HepG2 (cell line): Measurements from ENCODE around the gene LARP1. TPM values are rescaled to one million over a fixed set of nuclear protein-coding genes. Genes with fewer than 3 reads are reported as not detected.

Experiments
- ATF1 ChIP-seq: IDR thresholded peaks from 2 replicates; pipeline ENCODE4 v1.6.1; 2016; ENCODE audit warnings: mild to moderate bottlenecking, control low read depth
- CENPX ChIP-seq: sonication (generic); formaldehyde crosslinking; IDR thresholded peaks from 2 replicates; pipeline ENCODE4 v1.9.0; 2021; ENCODE audit warnings: mild to moderate bottlenecking, missing genetic modification reagents, moderate library complexity
- GPN1 ChIP-seq: sonication (generic); formaldehyde crosslinking; IDR thresholded peaks from 2 replicates; pipeline ENCODE4 v1.5.1; 2020; ENCODE audit warnings: missing genetic modification reagents, borderline replicate concordance
- KAT2B ChIP-seq: fragments of 150-350 bp; IDR thresholded peaks from 2 replicates; pipeline ENCODE4 v1.6.1; 2014; ENCODE audit warnings: low read depth, low read length, borderline replicate concordance
- KDM6A ChIP-seq: IDR thresholded peaks from 2 replicates; pipeline ENCODE4 v1.6.1; 2016; ENCODE audit warnings: low read depth
- NFATC3 ChIP-seq: sonication (generic); formaldehyde crosslinking; IDR thresholded peaks from 2 replicates; pipeline ENCODE4 v1.5.1; 2020; ENCODE audit warnings: mild to moderate bottlenecking, missing genetic modification reagents
- NR2F6 ChIP-seq, 2 experiments: IDR thresholded peaks; 2 replicates each; pipeline ENCODE4 v1.6.1; 2016; ENCODE audit warnings: antibody characterized with exemption in 1 of 2, mild to moderate bottlenecking in 1 of 2
- NRL ChIP-seq: sonication (generic); formaldehyde crosslinking; IDR thresholded peaks from 2 replicates; pipeline ENCODE4 v1.5.0; 2020; ENCODE audit warnings: missing genetic modification reagents, mild to moderate bottlenecking, moderate library complexity, borderline replicate concordance
- ZFP82 ChIP-seq: sonication (generic); formaldehyde crosslinking; IDR thresholded peaks from 2 replicates; pipeline ENCODE4 v1.5.1; 2020; ENCODE audit warnings: mild to moderate bottlenecking, missing genetic modification reagents, borderline replicate concordance
- ZNF224 ChIP-seq: sonication (generic); formaldehyde crosslinking; IDR thresholded peaks from 2 replicates; pipeline ENCODE4 v1.5.0; 2020; ENCODE audit warnings: mild to moderate bottlenecking, missing genetic modification reagents
- ZNF234 ChIP-seq: sonication (generic); formaldehyde crosslinking; conservative IDR thresholded peaks from 2 replicates; pipeline ENCODE4 v1.5.1; 2020; ENCODE audit warnings: mild to moderate bottlenecking, missing genetic modification reagents
- ZNF281 ChIP-seq: sonication (generic); formaldehyde crosslinking; IDR thresholded peaks from 2 replicates; pipeline ENCODE4 v1.4.0; 2020; ENCODE audit warnings: missing genetic modification reagents, borderline replicate concordance
- ZNF468 ChIP-seq: sonication (generic); formaldehyde crosslinking; IDR thresholded peaks from 2 replicates; pipeline ENCODE4 v1.8.0; 2022; ENCODE audit warnings: mild to moderate bottlenecking, moderate library complexity, missing genetic modification reagents
- ZNF570 ChIP-seq: sonication (generic); formaldehyde crosslinking; IDR thresholded peaks from 2 replicates; pipeline ENCODE4 v1.4.0; 2020; ENCODE audit warnings: mild to moderate bottlenecking, missing genetic modification reagents, borderline replicate concordance
- ZNF644 ChIP-seq: IDR thresholded peaks from 2 replicates; pipeline ENCODE4 v1.6.1; 2016; ENCODE audit warnings: low read depth
- ZNF670 ChIP-seq: sonication (generic); formaldehyde crosslinking; IDR thresholded peaks from 2 replicates; pipeline ENCODE4 v1.8.0; 2022; ENCODE audit warnings: mild to moderate bottlenecking, missing genetic modification reagents, borderline replicate concordance
- ZNF7 ChIP-seq: IDR thresholded peaks from 2 replicates; pipeline ENCODE4 v1.6.1; 2016; ENCODE audit warnings: missing biosample characterization, missing genetic modification reagents
- ZNF839 ChIP-seq: sonication (generic); formaldehyde crosslinking; IDR thresholded peaks from 2 replicates; pipeline ENCODE4 v1.4.0; 2020; ENCODE audit warnings: missing genetic modification reagents, mild to moderate bottlenecking, borderline replicate concordance
- ZSCAN30 ChIP-seq: sonication (generic); formaldehyde crosslinking; IDR thresholded peaks from 2 replicates; pipeline ENCODE4 v1.5.0; 2020; ENCODE audit warnings: mild to moderate bottlenecking, missing genetic modification reagents
- polyA plus RNA-seq, 8 experiments: library from polyadenylated mRNA; depleted of rRNA in 3 of 8; stranded (reverse) in 7 of 8; unstranded in 1 of 8; fragments of >200 nt; fragmentation: Illumina TruSeq in 4 of 8; extraction: Trizol in 4 of 8; gene quantifications; 2 replicates each; pipeline versions ENCODE4 v1.2.1 to v1.2.3, GENCODE V29; 2011 to 2016; ENCODE audit warnings: low read depth in 4 of 8, missing spikeins in 1 of 8, mixed read lengths in 1 of 8; ENCODE audit not compliant: insufficient read depth in 1 of 8
- total RNA-seq, 5 experiments: library from RNA; depleted of rRNA; stranded (reverse); fragments of >200 nt; fragmentation: Illumina TruSeq; extraction: Trizol; gene quantifications; 2 replicates each; pipeline ENCODE4 v1.2.3, GENCODE V29; 2016; ENCODE audit warnings: low read depth in 1 of 5
- TF ChIP-seq, protein P1 (sequence below): sonication (generic); formaldehyde crosslinking; IDR thresholded peaks from 2 replicates; pipeline ENCODE4 v1.4.0; 2020; ENCODE audit warnings: mild to moderate bottlenecking, low read depth, missing genetic modification reagents
- TF ChIP-seq, protein P2 (sequence below): sonication (generic); formaldehyde crosslinking; IDR thresholded peaks from 2 replicates; pipeline ENCODE4 v1.4.0; 2020; ENCODE audit warnings: mild to moderate bottlenecking, missing genetic modification reagents

The LARP1 gene
- total and polyA plus RNA-seq, 2 of the 13 experiments (the other 11 are each of a cell fraction or from before 2014, with no cell fraction given), result 45.2 to 61.4 TPM

DNA sequence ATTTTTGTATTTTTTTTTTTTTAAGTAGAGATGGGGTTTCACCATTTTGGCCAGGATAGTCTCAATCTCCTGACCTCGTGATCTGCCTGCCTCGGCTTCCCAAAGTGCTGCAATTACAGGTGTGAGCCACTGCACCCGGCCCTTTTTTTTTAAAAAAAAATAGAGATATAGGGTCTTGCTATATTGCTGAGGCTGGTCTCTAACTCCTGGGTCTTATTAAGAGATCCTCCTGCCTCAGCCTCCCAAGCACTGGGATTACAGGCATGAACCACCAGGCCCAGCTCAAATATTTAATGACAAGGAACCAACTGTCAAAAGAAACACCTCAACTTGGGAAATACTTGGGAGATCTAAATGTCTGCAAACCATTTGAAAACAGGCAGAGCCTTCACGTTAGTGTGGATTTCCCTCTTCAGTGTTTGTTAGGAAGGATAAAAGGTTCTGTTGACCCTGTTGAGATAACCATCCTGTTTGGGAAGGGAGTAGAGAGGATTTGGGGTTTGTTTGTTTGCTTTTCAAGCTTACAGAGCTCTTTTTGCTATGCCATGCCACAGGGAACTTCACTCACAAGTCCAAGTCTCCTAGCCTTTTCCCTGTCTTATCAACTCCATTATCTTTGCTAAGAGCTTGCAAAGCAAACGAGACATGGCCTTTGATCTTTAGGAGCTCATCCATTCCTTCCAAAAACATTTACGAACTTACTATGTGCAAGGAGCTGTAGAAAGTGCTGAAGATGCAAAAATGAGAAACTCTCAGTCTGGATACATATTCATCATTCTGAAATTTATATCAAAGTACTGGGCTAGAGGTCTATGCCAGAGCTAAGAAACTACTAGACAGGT, 87.7 kb downstream of the LARP1 start (continued):
- TF ChIP-seq ZNF644 (peak; percentile 15; the same call in 1 of the 2 replicates), ZNF839 (CRISPR knock-in tag) (no peak), ZNF234 (CRISPR knock-in tag) (no peak), CENPX (no peak), ZFP82 (CRISPR knock-in tag) (no peak), NRL (CRISPR knock-in tag) (no peak), NR2F6 (IDR thresholded peaks at IDR 0.05) (peak; percentile 96), NR2F6 (CRISPR knock-in tag; IDR thresholded peaks at IDR 0.05) (peak; percentile 91), ZNF670 (CRISPR knock-in tag) (no peak), ZNF570 (CRISPR knock-in tag) (no peak), KDM6A (peak; percentile 89), ZNF281 (peak; percentile 41; the same call in 1 of the 2 replicates), KAT2B (no peak), ZNF7 (CRISPR knock-in tag) (peak; percentile 33; the same call in 1 of the 2 replicates), ZSCAN30 (CRISPR knock-in tag) (no peak), GPN1 (CRISPR knock-in tag) (no peak), ATF1 (CRISPR knock-in tag) (peak; percentile 52), NFATC3 (CRISPR knock-in tag) (no peak), ZNF468 (no peak), ZNF224 (CRISPR knock-in tag) (no peak)
- TF ChIP-seq, protein P1, sequence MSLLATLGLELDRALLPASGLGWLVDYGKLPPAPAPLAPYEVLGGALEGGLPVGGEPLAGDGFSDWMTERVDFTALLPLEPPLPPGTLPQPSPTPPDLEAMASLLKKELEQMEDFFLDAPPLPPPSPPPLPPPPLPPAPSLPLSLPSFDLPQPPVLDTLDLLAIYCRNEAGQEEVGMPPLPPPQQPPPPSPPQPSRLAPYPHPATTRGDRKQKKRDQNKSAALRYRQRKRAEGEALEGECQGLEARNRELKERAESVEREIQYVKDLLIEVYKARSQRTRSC (CRISPR knock-in tag), result no peak
- TF ChIP-seq, protein P2, sequence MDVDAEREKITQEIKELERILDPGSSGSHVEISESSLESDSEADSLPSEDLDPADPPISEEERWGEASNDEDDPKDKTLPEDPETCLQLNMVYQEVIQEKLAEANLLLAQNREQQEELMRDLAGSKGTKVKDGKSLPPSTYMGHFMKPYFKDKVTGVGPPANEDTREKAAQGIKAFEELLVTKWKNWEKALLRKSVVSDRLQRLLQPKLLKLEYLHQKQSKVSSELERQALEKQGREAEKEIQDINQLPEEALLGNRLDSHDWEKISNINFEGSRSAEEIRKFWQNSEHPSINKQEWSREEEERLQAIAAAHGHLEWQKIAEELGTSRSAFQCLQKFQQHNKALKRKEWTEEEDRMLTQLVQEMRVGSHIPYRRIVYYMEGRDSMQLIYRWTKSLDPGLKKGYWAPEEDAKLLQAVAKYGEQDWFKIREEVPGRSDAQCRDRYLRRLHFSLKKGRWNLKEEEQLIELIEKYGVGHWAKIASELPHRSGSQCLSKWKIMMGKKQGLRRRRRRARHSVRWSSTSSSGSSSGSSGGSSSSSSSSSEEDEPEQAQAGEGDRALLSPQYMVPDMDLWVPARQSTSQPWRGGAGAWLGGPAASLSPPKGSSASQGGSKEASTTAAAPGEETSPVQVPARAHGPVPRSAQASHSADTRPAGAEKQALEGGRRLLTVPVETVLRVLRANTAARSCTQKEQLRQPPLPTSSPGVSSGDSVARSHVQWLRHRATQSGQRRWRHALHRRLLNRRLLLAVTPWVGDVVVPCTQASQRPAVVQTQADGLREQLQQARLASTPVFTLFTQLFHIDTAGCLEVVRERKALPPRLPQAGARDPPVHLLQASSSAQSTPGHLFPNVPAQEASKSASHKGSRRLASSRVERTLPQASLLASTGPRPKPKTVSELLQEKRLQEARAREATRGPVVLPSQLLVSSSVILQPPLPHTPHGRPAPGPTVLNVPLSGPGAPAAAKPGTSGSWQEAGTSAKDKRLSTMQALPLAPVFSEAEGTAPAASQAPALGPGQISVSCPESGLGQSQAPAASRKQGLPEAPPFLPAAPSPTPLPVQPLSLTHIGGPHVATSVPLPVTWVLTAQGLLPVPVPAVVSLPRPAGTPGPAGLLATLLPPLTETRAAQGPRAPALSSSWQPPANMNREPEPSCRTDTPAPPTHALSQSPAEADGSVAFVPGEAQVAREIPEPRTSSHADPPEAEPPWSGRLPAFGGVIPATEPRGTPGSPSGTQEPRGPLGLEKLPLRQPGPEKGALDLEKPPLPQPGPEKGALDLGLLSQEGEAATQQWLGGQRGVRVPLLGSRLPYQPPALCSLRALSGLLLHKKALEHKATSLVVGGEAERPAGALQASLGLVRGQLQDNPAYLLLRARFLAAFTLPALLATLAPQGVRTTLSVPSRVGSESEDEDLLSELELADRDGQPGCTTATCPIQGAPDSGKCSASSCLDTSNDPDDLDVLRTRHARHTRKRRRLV, result no peak
